Neural cell (in vitro differentiated cells): ENCODE results near the gene ALDH5A1. TPM values are rescaled to one million over a fixed set of nuclear protein-coding genes. Genes with fewer than 3 reads are reported as not detected.

Experiments
- H2AFZ ChIP-seq: fragments of 200-600, 300-800 bp; sonication (generic), shearing (Covaris generic); 2 replicates; pipeline ENCODE4 v1.6.0; 2014; ENCODE audit warnings: low read depth, mild to moderate bottlenecking, antibody characterized with exemption, low read length, moderate library complexity
- H3F3A ChIP-seq: fragments of 200-600 bp; shearing (Covaris generic); 2 replicates; pipeline ENCODE4 v1.6.1; 2016; ENCODE audit warnings: mild to moderate bottlenecking, moderate library complexity, mixed read lengths, antibody characterized with exemption, low read length; ENCODE audit not compliant: insufficient read depth, poor library complexity, severe bottlenecking
- H3K27ac ChIP-seq: fragments of 200-600, 300-800 bp; sonication (generic), shearing (Covaris generic); 2 replicates; pipeline ENCODE4 v1.5.1; 2014; ENCODE audit warnings: mild to moderate bottlenecking, low read length, moderate library complexity
- H3K27me3 ChIP-seq: fragments of 300-800, 200-600 bp; sonication (generic), shearing (Covaris generic); 2 replicates; pipeline ENCODE4 v1.6.0; 2014; ENCODE audit warnings: mild to moderate bottlenecking, low read depth, low read length, moderate library complexity; ENCODE audit not compliant: insufficient read depth
- H3K36me3 ChIP-seq: fragments of 300-800, 200-600 bp; sonication (generic), shearing (Covaris generic); 2 replicates; pipeline ENCODE4 v1.5.1; 2014; ENCODE audit warnings: mild to moderate bottlenecking, antibody characterized with exemption, low read length, moderate library complexity; ENCODE audit not compliant: insufficient read depth
- H3K4me2 ChIP-seq: fragments of 300-800, 200-600 bp; sonication (generic), shearing (Covaris generic); 2 replicates; pipeline ENCODE4 v1.6.0; 2014; ENCODE audit warnings: mild to moderate bottlenecking, low read length
- H3K4me3 ChIP-seq: fragments of 300-800, 200-600 bp; sonication (generic), shearing (Covaris generic); 2 replicates; pipeline ENCODE4 v1.5.1; 2014; ENCODE audit warnings: mild to moderate bottlenecking, low read length, moderate library complexity
- H3K79me2 ChIP-seq: fragments of 200-600 bp; shearing (Covaris generic); replicated peaks from 2 replicates; pipeline ENCODE4 v1.6.0; 2014; ENCODE audit warnings: mild to moderate bottlenecking, low read length, moderate library complexity; ENCODE audit not compliant: insufficient read depth
- H3K9ac ChIP-seq: fragments of 300-800, 200-600 bp; sonication (generic), shearing (Covaris generic); 2 replicates; pipeline ENCODE4 v1.6.1; 2016; ENCODE audit warnings: mild to moderate bottlenecking, low read length, mixed read lengths
- H3K9me2 ChIP-seq: fragments of 200-600 bp; shearing (Covaris generic); 2 replicates; pipeline ENCODE4 v1.6.1; 2016; ENCODE audit warnings: mild to moderate bottlenecking, low read length, mixed read lengths; ENCODE audit not compliant: insufficient read depth
- H3K9me3 ChIP-seq: fragments of 200-600, 300-800 bp; sonication (generic), shearing (Covaris generic); 2 replicates; pipeline ENCODE4 v1.6.1; 2016; ENCODE audit warnings: mild to moderate bottlenecking, mixed run types, low read length, moderate library complexity, mixed read lengths
- H4K20me1 ChIP-seq: fragments of 200-600 bp; shearing (Covaris generic); 2 replicates; pipeline ENCODE4 v1.6.1; 2016; ENCODE audit warnings: mild to moderate bottlenecking, mixed run types; ENCODE audit not compliant: insufficient read depth
- CTCF ChIP-seq: fragments of 450-650 bp; IDR thresholded peaks from 2 replicates; pipeline ENCODE4 v1.5.1; 2014; ENCODE audit warnings: antibody characterized with exemption, mild to moderate bottlenecking, moderate library complexity; ENCODE audit not compliant: poor library complexity, severe bottlenecking
- EP300 ChIP-seq: fragments of 450-650 bp; conservative IDR thresholded peaks from 2 replicates; pipeline ENCODE4 v1.6.1; 2014; ENCODE audit warnings: antibody characterized with exemption, mild to moderate bottlenecking, moderate library complexity; ENCODE audit not compliant: poor library complexity, severe bottlenecking
- EZH2 ChIP-seq: fragments of 200-600, 300-800 bp; shearing (Covaris generic), sonication (generic); IDR thresholded peaks from 2 replicates; pipeline ENCODE4 v1.6.1; 2014; ENCODE audit warnings: antibody characterized with exemption, low read length, borderline replicate concordance, mild to moderate bottlenecking; ENCODE audit not compliant: insufficient read depth, poor library complexity, severe bottlenecking
- MXI1 ChIP-seq: fragments of 450-650 bp; conservative IDR thresholded peaks from 2 replicates; pipeline ENCODE4 v1.6.1; 2014; ENCODE audit warnings: antibody characterized with exemption, mild to moderate bottlenecking; ENCODE audit not compliant: poor library complexity, severe bottlenecking
- POLR2AphosphoS5 ChIP-seq: IDR thresholded peaks from 2 replicates; pipeline ENCODE4 v1.6.1; 2012
- RAD21 ChIP-seq: fragments of 450-650 bp; conservative IDR thresholded peaks from 2 replicates; pipeline ENCODE4 v1.6.1; 2014; ENCODE audit warnings: antibody characterized with exemption, mild to moderate bottlenecking, moderate library complexity
- REST ChIP-seq: IDR thresholded peaks from 2 replicates; pipeline ENCODE4 v1.6.1; 2012; ENCODE audit warnings: borderline replicate concordance
- SMC3 ChIP-seq: fragments of 450-650 bp; conservative IDR thresholded peaks from 2 replicates; pipeline ENCODE4 v1.6.1; 2014; ENCODE audit warnings: antibody characterized with exemption, mild to moderate bottlenecking, moderate library complexity; ENCODE audit not compliant: poor library complexity
- TAF1 ChIP-seq: IDR thresholded peaks from 2 replicates; pipeline ENCODE4 v1.6.1; 2012; ENCODE audit warnings: low read depth
- polyA plus RNA-seq: library from polyadenylated mRNA; depleted of rRNA; stranded (reverse); fragments of >200 nt; gene quantifications from 2 replicates; pipeline ENCODE4 v1.2.3, GENCODE V29; 2014

Gene ALDH5A1
- polyA plus RNA-seq, 1 donor from 2014 or later: 36.3 TPM

DNA sequence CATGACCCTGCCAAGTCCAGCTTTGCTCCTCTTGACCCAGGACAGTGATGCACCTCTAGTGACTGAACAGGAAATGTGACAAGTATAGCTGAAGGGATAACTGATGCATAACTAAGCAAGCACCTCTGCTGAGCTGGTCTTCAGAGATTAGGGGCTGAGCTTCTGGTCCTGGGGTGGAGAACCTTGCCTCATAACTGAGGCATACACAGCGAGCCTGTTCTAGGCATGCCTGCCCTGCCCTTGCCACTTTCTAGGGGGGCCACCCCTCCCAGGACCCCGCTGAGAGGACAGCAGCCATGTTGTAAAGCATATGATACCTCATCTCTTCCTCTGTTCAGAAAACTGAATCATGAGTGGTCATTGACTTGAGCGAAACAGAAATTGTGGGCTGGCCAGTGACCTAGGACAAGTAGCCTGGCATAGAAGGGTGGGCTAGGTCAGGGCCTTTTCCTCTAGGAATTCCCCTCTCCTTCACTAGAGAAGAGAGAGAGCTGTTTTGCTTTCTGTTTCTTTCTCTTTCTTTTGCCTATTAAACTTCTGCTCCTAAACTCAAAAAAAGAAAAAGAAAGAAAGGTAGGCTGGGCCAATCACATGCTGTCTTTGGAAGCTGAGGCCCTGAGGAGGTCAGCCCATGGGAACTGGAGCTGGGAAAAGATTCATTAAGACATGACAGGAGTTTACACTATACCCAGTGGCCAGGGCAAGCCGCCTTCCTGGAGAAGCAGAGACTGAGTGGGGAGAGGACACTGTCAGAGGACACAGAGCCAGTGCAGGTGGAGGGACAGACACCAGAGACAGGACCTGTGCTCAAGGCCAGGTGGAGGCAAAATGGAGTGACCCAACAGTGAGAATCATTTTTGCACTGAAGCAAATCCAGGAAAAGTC lies 23.1 kb downstream of the ALDH5A1 start:
- Histone ChIP-seq H3K79me2 (no peaks in the 10 kb centered on the region), H4K20me1 (no peaks in the 10 kb centered on the region), H3K27ac (no peak overlapping the region), H3F3A (no peaks in the 10 kb centered on the region), H3K27me3 (no peaks in the 10 kb centered on the region), H3K36me3 (peaks cover 17% of the 10 kb centered on the region), H3K9me3 (no peaks in the 10 kb centered on the region), H3K4me3 (no peak overlapping the region), H3K4me2 (no peak overlapping the region), H3K9ac (no peak overlapping the region), H2AFZ (no peak overlapping the region), H3K9me2 (no peaks in the 10 kb centered on the region)
- TF ChIP-seq TAF1: no peak
- no peak for TF ChIP-seq EP300
- no peak for TF ChIP-seq EZH2
- TF ChIP-seq RAD21: no peak
- TF ChIP-seq POLR2AphosphoS5: no peak
- TF ChIP-seq MXI1: no peak
- no peak for TF ChIP-seq REST
- no peak for TF ChIP-seq SMC3
- no peak for TF ChIP-seq CTCF

GRCh38 chr6:24520929-24521546 lies 26.3 kb downstream of the ALDH5A1 start:
- Histone ChIP-seq H3K4me2 (no peak overlapping the region), H3K36me3 (no peaks in the 10 kb centered on the region), H3K4me3 (no peak overlapping the region), H3K9me2 (no peaks in the 10 kb centered on the region), H2AFZ (no peak overlapping the region), H3K27me3 (no peaks in the 10 kb centered on the region), H3F3A (no peaks in the 10 kb centered on the region), H3K27ac (no peak overlapping the region), H3K79me2 (no peaks in the 10 kb centered on the region), H3K9ac (no peak overlapping the region), H4K20me1 (no peaks in the 10 kb centered on the region), H3K9me3 (no peaks in the 10 kb centered on the region)
- TF ChIP-seq MXI1: no peak
- no peak for TF ChIP-seq CTCF
- TF ChIP-seq REST: no peak
- TF ChIP-seq RAD21: no peak
- no peak for TF ChIP-seq TAF1
- no peak for TF ChIP-seq POLR2AphosphoS5
- no peak for TF ChIP-seq EZH2
- TF ChIP-seq SMC3: no peak
- no peak for TF ChIP-seq EP300
